BJ (cell line): ENCODE data around the gene MIX23. TPM values are rescaled to one million over a fixed set of nuclear protein-coding genes. Genes with fewer than 3 reads are reported as not detected.

Experiments
- CTCF ChIA-PET: fragments of 350-600 bp; formaldehyde crosslinking; extraction: SDS; loops from one replicate; lab custom pipeline; 2021; ENCODE audit warnings: antibody characterized with exemption, inconsistent platforms; lab: Yijun Ruan, JAX
- POLR2A ChIA-PET: fragments of 300-600 bp; sonication (Branson Sonifier 250); formaldehyde crosslinking; extraction: SDS; loops from one replicate; lab custom pipeline; 2021; ENCODE audit warnings: antibody characterized with exemption; lab: Charles Lee
- DNase-seq: peaks from one replicate; pipeline ENCODE4 v3.0.0-alpha.2; 2011; ENCODE audit warnings: low read depth
- H3K27me3 ChIP-seq: 2 replicates; pipeline ENCODE4 v1.6.0; 2011; ENCODE audit warnings: low read length; ENCODE audit not compliant: control insufficient read depth, insufficient read depth
- H3K36me3 ChIP-seq: 2 replicates; pipeline ENCODE4 v1.5.1; 2011; ENCODE audit warnings: low read length; ENCODE audit not compliant: control insufficient read depth, insufficient read depth
- H3K4me3 ChIP-seq: 2 replicates; pipeline ENCODE4 v1.5.1; 2011; ENCODE audit warnings: low read depth, mild to moderate bottlenecking, control low read depth, low read length
- CTCF ChIP-seq: IDR thresholded peaks from 2 replicates; pipeline ENCODE4 v1.5.1; 2011; ENCODE audit warnings: low read depth, mild to moderate bottlenecking, control low read depth, inconsistent platforms, low read length, moderate library complexity; ENCODE audit not compliant: insufficient read depth
- polyA minus RNA-seq: library from RNA; depleted of rRNA, polyadenylated mRNA; stranded (reverse); fragments of >200 nt; gene quantifications from 2 replicates; pipeline ENCODE4 v1.2.3, GENCODE V29; 2011; rRNA and poly(A)+ RNA removed
- polyA plus RNA-seq: library from polyadenylated mRNA; depleted of rRNA; stranded (reverse); fragments of >200 nt; gene quantifications from 2 replicates; pipeline ENCODE4 v1.2.3, GENCODE V29; 2011; rRNA removed

MIX23 gene
- 3.7 and 11.9 TPM in 2 replicates for polyA plus RNA-seq
- 3.3 and 4.0 TPM in 2 replicates for polyA minus RNA-seq

GRCh38 chr3:122382888-122383666, at the start of gene MIX23:
TSS of gene MIX23 (minus strand) at chr3:122383231. CDS start at chr3:122383224, 7 bp downstream.
- ChIA-PET CTCF (interaction anchor here (2.0 to 3.3 kb wide), 2 partner anchors 10 to 16 kb away, joined by 5 to 32 read pairs; no protein-coding TSS in a partner anchor), POLR2A (no interaction called here)
- Histone ChIP-seq H3K4me3 (peak within 1 kb of the TSS; percentile 68), H3K36me3 (no peaks in the 10 kb centered on the region), H3K27me3 (no peaks in the 10 kb centered on the region)
- TF ChIP-seq CTCF: no peak
- no peak for DNase-seq

DNA sequence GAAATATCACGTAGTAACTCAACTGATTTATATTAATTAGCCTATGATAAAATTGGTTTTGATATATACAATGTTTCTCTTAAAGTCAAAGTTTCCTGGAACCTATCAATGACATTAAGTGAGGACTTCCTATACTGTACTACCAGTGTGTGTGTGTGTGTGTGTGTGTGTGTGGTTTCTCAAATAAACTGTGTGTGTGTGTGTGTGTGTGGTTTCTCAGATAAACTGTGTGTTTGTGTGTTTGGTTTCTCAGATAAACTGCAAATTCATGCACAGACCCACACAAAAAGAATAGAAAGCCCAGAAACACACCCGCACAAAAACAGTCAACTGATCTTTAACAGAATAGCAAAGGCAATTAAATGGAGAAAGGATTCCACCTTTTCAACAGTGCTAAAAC, 47.3 kb upstream of the MIX23 start:
- peaks cover 8% of the 10 kb centered on the region for H3K36me3 ChIP-seq
- H3K4me3 ChIP-seq: no peak overlapping the region
- DNase-seq: no peak
- H3K27me3 ChIP-seq: no peaks in the 10 kb centered on the region
- no peak for TF ChIP-seq CTCF
- ChIA-PET POLR2A (no interaction called here), CTCF (no interaction called here)

- CTCF ChIA-PET: no interaction called here
- no peak for TF ChIP-seq CTCF
- no peak for DNase-seq
Observed at GRCh38 chr3:122427857-122428471, 44.9 kb upstream of the MIX23 start.

DNA sequence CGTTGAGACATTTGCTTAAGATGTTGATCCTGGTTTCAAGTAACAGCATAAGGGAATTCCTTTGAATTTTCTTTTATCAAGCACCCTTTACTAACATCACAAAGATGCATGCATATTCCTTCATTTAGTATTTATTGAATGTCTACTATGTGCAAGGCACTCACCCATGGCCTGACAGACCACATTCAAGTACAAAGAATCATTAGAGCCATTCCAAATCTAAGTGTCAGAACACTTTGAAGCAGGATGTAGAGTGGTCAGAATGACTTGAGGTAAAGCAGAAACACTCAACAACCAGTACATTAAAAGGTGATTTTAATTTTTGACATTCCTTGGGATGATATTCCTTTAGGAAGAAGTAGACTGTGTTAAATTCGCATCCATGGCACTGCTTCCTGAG, 38.8 kb upstream of the MIX23 start:
- H3K4me3 ChIP-seq: no peak overlapping the region
- ChIA-PET CTCF (no interaction called here), POLR2A (no interaction called here)
- no peaks in the 10 kb centered on the region for H3K27me3 ChIP-seq
- peaks cover 6% of the 10 kb centered on the region for H3K36me3 ChIP-seq
- no peak for TF ChIP-seq CTCF
- DNase-seq: no peak

More at GRCh38 chr3:122427857-122428471, 44.9 kb upstream of the MIX23 start:
- POLR2A ChIA-PET: no interaction called here
- peaks cover 8% of the 10 kb centered on the region for H3K36me3 ChIP-seq
- no peaks in the 10 kb centered on the region for H3K27me3 ChIP-seq
- no peak overlapping the region for H3K4me3 ChIP-seq

DNA sequence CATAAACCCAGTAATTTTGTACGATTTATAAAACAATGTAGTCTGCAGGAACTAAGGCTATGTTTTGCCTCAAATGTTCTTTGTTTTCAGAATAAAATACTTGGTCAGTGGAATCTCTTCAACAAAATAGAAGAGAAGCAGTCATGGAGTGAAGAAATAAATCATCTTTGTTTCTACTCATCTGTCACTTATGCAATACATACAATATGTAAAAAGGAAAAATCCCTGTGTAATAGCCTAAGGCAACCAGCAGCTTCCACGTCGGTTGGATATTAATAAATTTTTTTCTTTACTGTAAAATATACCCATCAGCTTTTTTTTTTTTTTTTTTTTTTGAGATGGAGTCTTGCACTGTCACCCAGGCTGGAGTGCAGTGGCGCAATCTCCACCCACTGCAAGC, 38.1 kb upstream of the MIX23 start:
- TF ChIP-seq CTCF: no peak
- DNase-seq: no peak
- Histone ChIP-seq H3K27me3 (no peaks in the 10 kb centered on the region), H3K4me3 (no peak overlapping the region), H3K36me3 (peaks cover 1% of the 10 kb centered on the region)
- ChIA-PET POLR2A (no interaction called here), CTCF (interaction anchor here (0.6 kb wide), 1 partner anchor 268 kb away, joined by 3 read pairs; no protein-coding TSS in a partner anchor)
